HG03097 (cell line): Measurements from ENCODE around the gene FER.
"Not testable (repeated sequence)": the region's sequence is repeated elsewhere in the genome, so short reads cannot be mapped to it uniquely, and the experiment has no call there.

Experiments
- ATAC-seq: cut with Tn5 transposase; IDR thresholded peaks from one replicate; pipeline ENCODE4 v1.9.1; 2021; ENCODE audit not compliant: unreplicated experiment, low FRiP score

FER gene

GRCh38 chr5:108867656-108868055, 120.0 kb downstream of the FER start:
- ATAC-seq, result no peak

- ATAC-seq, result no peak
These were observed 121.4 kb downstream of the FER start for GRCh38 chr5:108869066-108869465.

- ATAC-seq, result no peak
These were observed 128.8 kb downstream of the FER start for GRCh38 chr5:108876451-108876850.

GRCh38 chr5:108878756-108879155, 131.1 kb downstream of the FER start:
- ATAC-seq, result no peak

DNA sequence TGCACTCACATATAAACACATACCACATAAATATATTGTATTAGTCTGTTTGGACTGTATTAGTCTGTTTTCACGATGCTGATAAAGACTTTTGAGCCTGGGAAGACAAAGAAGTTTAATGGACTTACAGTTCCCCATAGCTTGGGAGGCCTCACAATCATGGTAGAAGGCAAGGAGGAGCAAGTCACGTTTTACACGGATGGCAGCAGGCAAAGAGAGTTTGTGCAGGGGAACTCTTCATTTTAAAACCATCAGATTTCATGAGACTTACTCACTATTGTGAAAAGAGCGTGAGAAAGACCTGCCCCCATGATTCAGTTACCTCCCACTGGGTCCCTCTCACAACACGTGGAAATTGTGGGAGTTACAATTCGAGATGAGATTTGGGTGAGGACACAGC, 133.4 kb downstream of the FER start:
- ATAC-seq, result no peak

- ATAC-seq, result no peak
These were observed 137.0 kb downstream of the FER start for GRCh38 chr5:108884736-108885135.

- ATAC-seq, result no peak
These were observed 150.6 kb downstream of the FER start for GRCh38 chr5:108898257-108898656.

- ATAC-seq, result no peak
These were observed 151.0 kb downstream of the FER start for GRCh38 chr5:108898707-108899106.

- not testable (repeated sequence) for ATAC-seq
These were observed 151.5 kb downstream of the FER start for GRCh38 chr5:108899244-108899643.

DNA sequence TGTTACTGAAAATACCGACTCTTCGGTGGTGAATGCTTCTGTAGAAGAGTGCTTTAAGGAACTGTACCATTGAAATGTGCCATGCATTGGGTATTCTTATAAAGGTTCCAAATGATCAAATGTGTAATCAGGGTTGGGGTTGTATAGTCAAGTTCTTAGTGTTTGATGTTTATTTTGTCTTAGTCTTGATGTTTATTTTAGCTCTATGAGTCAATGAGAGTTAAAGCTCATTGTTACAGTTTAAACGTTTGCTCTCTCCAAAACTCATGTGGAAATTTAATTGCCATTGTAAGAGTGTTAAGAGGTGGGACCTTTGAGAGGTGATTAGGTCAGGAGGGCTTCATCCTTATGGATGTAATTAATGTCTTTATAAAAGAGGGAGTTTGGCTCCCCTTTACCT, 153.0 kb downstream of the FER start:
- ATAC-seq, result no peak

- no peak for ATAC-seq
These were observed 158.1 kb downstream of the FER start for GRCh38 chr5:108905805-108906204.

DNA sequence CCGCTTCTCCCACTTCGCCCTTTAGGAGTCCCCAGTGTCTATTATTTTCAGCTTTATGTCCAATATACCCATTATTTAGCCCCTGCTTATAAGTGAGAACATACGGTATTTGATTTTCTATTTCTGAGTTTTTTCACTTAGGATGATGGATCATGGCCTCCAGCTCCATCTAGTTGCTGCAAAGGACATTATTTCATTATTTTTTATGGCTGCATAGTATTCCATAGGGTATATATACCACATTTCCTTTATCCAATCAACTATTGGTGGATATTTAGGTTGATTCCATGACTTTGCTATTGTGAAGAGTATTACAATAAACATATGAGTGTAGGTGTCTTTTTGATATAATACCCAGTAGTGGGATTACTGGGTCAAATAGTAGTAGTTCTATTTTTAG, 162.9 kb downstream of the FER start:
- ATAC-seq, result no peak

GRCh38 chr5:108911055-108911454, 163.4 kb downstream of the FER start:
- ATAC-seq, result peak; percentile 70

DNA sequence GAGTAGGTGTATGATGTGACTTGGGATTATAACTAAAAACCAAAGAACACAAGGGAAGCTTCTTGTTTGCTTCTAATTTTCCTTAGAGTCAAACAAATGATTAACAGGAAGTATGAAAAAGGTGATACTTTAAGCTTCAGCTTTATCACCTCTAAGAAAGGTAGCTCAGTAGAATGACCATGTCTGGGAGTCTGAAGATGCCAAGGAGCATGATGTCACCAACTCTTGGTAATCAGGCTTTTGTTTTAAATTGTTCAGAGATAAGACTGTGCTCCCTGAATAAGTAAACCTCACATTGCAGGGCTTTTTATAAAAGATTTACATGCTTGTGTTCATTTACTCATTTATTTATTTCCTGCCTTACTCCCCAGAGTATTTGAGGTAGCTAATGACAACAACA, 169.9 kb downstream of the FER start:
- ATAC-seq, result no peak

GRCh38 chr5:108919591-108920326, 172.1 kb downstream of the FER start:
- ATAC-seq, result no peak

GRCh38 chr5:108924457-108924961, 176.8 kb downstream of the FER start:
- no peak for ATAC-seq

GRCh38 chr5:108925073-108925472, 177.4 kb downstream of the FER start:
- ATAC-seq, result no peak

- ATAC-seq, result no peak
These were observed 182.4 kb downstream of the FER start for GRCh38 chr5:108930107-108930506.

DNA sequence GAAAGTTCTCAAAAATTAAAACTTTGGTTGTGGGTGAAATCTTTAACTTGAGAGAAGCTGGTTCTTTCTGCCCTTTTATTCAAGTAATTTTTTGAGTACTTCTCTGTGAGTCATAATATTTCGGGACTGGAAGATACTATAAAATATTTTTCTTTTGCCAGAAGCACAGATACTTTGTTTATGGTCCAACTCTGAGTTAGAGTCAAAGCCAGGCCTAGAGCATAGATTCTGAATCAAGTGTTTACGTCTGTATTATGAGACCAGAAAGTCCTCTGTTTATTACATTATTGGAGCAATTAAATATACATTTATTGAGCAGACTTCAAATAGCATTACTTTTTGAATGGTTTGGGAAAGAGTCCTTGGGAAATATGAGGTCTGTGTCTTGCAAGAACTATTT, 187.9 kb downstream of the FER start:
- ATAC-seq, result no peak

DNA sequence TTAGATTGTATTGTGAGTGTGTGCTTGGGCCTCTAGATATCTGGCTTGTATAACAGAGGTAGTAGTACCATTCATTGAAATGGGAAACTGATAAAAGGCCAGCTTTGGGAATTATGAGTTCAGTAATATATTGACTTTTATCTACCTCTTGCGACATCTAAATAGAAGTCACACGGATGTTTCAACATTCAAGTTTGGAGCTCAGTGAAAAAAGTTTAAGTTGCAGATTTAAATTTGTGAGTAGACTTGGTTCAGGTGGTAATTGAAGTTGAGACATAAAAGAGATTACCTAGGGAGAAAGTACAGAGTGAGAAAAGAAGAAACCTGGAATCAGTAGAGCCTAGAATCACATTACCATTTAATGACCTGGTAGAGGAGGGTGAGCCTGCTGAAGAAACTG, 189.5 kb downstream of the FER start:
- no peak for ATAC-seq

- no peak for ATAC-seq
These were observed 192.8 kb downstream of the FER start for GRCh38 chr5:108940506-108940905.

DNA sequence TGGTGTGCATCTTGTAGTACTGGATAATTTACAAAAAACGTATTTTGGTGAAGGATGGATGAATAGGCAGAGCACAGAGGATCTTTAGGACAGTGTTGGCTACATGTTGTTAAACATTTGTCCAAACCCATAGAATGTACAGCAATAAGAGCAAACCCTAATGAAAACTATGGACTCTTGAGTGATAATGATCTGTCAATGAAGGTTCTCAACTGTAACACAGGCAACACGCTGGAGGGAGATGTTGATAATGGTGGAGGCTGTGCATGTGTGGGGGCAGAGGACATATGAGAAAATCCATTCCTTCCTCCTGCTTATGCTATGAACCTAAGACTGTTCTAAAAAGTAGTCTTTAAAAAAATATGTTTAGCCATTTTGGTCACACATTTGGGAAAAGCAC, 194.0 kb downstream of the FER start:
- no peak for ATAC-seq

GRCh38 chr5:108942701-108943100, 195.0 kb downstream of the FER start:
- ATAC-seq, result no peak
